GM12873 (cell line): ENCODE data around the gene RFXANK.

Source experiments
- CTCF ChIP-seq: IDR thresholded peaks from 2 replicates; pipeline ENCODE4 v1.5.1; 2012; ENCODE audit warnings: low read depth, mild to moderate bottlenecking, moderate library complexity, low read length, control low read depth; ENCODE audit not compliant: insufficient read depth; ENCODE audit errors: missing control alignments

The RFXANK gene

GRCh38 chr19:19186742-19187141, 5.3 kb upstream of the RFXANK start:
- TF ChIP-seq CTCF: no peak

- no peak for TF ChIP-seq CTCF
These were observed 335 bp upstream of the RFXANK start for GRCh38 chr19:19191768-19192077.

GRCh38 chr19:19192910-19193423, 909 bp downstream of the RFXANK start:
- TF ChIP-seq CTCF: no peak

GRCh38 chr19:19193926-19194325, 1.9 kb downstream of the RFXANK start:
- TF ChIP-seq CTCF: no peak

- TF ChIP-seq CTCF: no peak
These were observed 9.9 kb downstream of the RFXANK start for GRCh38 chr19:19201697-19202630.

GRCh38 chr19:19202707-19203011, 10.6 kb downstream of the RFXANK start:
- no peak for TF ChIP-seq CTCF

GRCh38 chr19:19203012-19203856, 11.2 kb downstream of the RFXANK start, which contains the start of gene NR2C2AP:
TSS of gene NR2C2AP (minus strand) at chr19:19203414. CDS start at chr19:19203060, 354 bp downstream.
- TF ChIP-seq CTCF: no peak
